Liver (tissue), 9 donors: ENCODE results near the gene NKAIN2. TPM values are rescaled to one million over a fixed set of nuclear protein-coding genes. Genes with fewer than 3 reads are reported as not detected.

Experiments used
- DNase-seq: peaks from one replicate; pipeline ENCODE4 v3.0.0-alpha.2; 2017; ENCODE audit warnings: low spot score
- H3K27ac ChIP-seq, 2 donors: one replicate each; pipeline ENCODE4 v1.7.0; 2013; ENCODE audit warnings: inconsistent platforms in 2 of 2, low read length in 2 of 2, control low read depth in 1 of 2, low read depth in 1 of 2, mild to moderate bottlenecking in 1 of 2
- H3K27me3 ChIP-seq, 4 donors: one replicate each; pipeline versions ENCODE4 v1.6.1 to v1.7.0; 2013; ENCODE audit warnings: low read length in 3 of 4, inconsistent platforms in 1 of 4, mild to moderate bottlenecking in 1 of 4, moderate library complexity in 1 of 4; ENCODE audit not compliant: control insufficient read depth in 4 of 4, insufficient read depth in 4 of 4
- H3K36me3 ChIP-seq, 4 donors: one replicate each; pipeline versions ENCODE4 v1.6.1 to v1.7.0; 2013; ENCODE audit warnings: low read length in 3 of 4, mild to moderate bottlenecking in 3 of 4, low read depth in 1 of 4, moderate library complexity in 1 of 4; ENCODE audit not compliant: control insufficient read depth in 4 of 4, insufficient read depth in 3 of 4
- H3K4me1 ChIP-seq, 4 donors: one replicate each; pipeline versions ENCODE4 v1.6.1 to v1.7.0; 2013; ENCODE audit warnings: low read length in 3 of 4, mild to moderate bottlenecking in 3 of 4, moderate library complexity in 1 of 4; ENCODE audit not compliant: control insufficient read depth in 4 of 4, insufficient read depth in 4 of 4
- H3K4me3 ChIP-seq, 3 donors: one replicate each; pipeline versions ENCODE4 v1.6.1 to v1.7.0; 2013; ENCODE audit warnings: low read length in 3 of 3, control low read depth in 1 of 3, low read depth in 1 of 3, mild to moderate bottlenecking in 1 of 3
- H3K9ac ChIP-seq, 2 donors: one replicate each; pipeline ENCODE4 v1.7.0; 2013; ENCODE audit warnings: low read length in 2 of 2, mild to moderate bottlenecking in 2 of 2, moderate library complexity in 2 of 2, control low read depth in 1 of 2, low read depth in 1 of 2
- H3K9me3 ChIP-seq, 4 donors: one replicate each; pipeline versions ENCODE4 v1.6.1 to v1.7.0; 2013; ENCODE audit warnings: low read length in 3 of 4; ENCODE audit not compliant: control insufficient read depth in 4 of 4
- CTCF ChIP-seq: fragments of 150-350 bp; IDR thresholded peaks from 2 replicates; pipeline ENCODE4 v1.5.1; 2017; ENCODE audit warnings: improper control_type of control experiment, low read depth, low read length; ENCODE audit not compliant: missing input control
- EGR1 ChIP-seq, 2 donors: IDR thresholded peaks; 2 replicates each; pipeline ENCODE4 v1.6.1; 2016 to 2018; ENCODE audit warnings: antibody characterized with exemption in 2 of 2, low read depth in 2 of 2
- FOXA2 ChIP-seq: IDR thresholded peaks from 2 replicates; pipeline ENCODE4 v1.6.1; 2016; ENCODE audit warnings: antibody characterized with exemption
- GABPA ChIP-seq, 2 donors: IDR thresholded peaks in 1 of 2; conservative IDR thresholded peaks in 1 of 2; 2 replicates each; pipeline ENCODE4 v1.6.1; 2016; ENCODE audit warnings: antibody characterized with exemption in 2 of 2, mild to moderate bottlenecking in 1 of 2, moderate library complexity in 1 of 2
- HNF4A ChIP-seq, 2 donors: conservative IDR thresholded peaks; 2 replicates each; pipeline ENCODE4 v1.6.1; 2016; ENCODE audit warnings: antibody characterized with exemption in 2 of 2, mild to moderate bottlenecking in 2 of 2
- JUND ChIP-seq, 2 donors: IDR thresholded peaks; 2 replicates each; pipeline ENCODE4 v1.6.1; 2016; ENCODE audit warnings: antibody characterized with exemption in 2 of 2
- NR2F2 ChIP-seq: IDR thresholded peaks from 2 replicates; pipeline ENCODE4 v1.6.1; 2016; ENCODE audit warnings: antibody characterized with exemption
- RAD21 ChIP-seq, 2 donors: IDR thresholded peaks; 2 replicates each; pipeline ENCODE4 v1.6.1; 2016; ENCODE audit warnings: antibody characterized with exemption in 2 of 2, mild to moderate bottlenecking in 2 of 2
- REST ChIP-seq: IDR thresholded peaks from 2 replicates; pipeline ENCODE4 v1.6.1; 2016; ENCODE audit warnings: antibody characterized with exemption, mild to moderate bottlenecking
- RXRA ChIP-seq, 2 donors: IDR thresholded peaks; 2 replicates each; pipeline ENCODE4 v1.6.1; 2017 to 2018; ENCODE audit warnings: antibody characterized with exemption in 2 of 2, mild to moderate bottlenecking in 1 of 2
- SP1 ChIP-seq: IDR thresholded peaks from 2 replicates; pipeline ENCODE4 v1.6.1; 2018; ENCODE audit warnings: antibody characterized with exemption, mild to moderate bottlenecking
- TAF1 ChIP-seq: conservative IDR thresholded peaks from 2 replicates; pipeline ENCODE4 v1.6.1; 2016; ENCODE audit warnings: antibody characterized with exemption, mild to moderate bottlenecking
- YY1 ChIP-seq: IDR thresholded peaks from 2 replicates; pipeline ENCODE4 v1.6.1; 2016; ENCODE audit warnings: antibody characterized with exemption, mild to moderate bottlenecking
- ZBTB33 ChIP-seq: IDR thresholded peaks from 2 replicates; pipeline ENCODE4 v1.6.1; 2016; ENCODE audit warnings: antibody characterized with exemption
- WGBS: extraction: QIAGEN DNeasy Blood & Tissue Kit; methylation state at CpG from one replicate; pipeline ENCODE4 v1.1.7; 2013; 5-methylcytosine and 5-hydroxymethylcytosine counted together
- polyA plus RNA-seq, 2 donors: library from polyadenylated mRNA; stranded (reverse) in 1 of 2; unstranded in 1 of 2; fragments of 200-250 nt in 1 of 2; fragments of >200 nt in 1 of 2; fragmentation: Nextera tagmentation in 1 of 2; extraction: Ambion mirVana in 1 of 2; gene quantifications; one replicate each; pipeline versions ENCODE4 v1.2.1 to v1.2.3, GENCODE V29; 2013 to 2015
- total RNA-seq, 2 donors: library from RNA; depleted of rRNA; stranded (reverse); fragments of >200 nt; gene quantifications; one replicate each; pipeline ENCODE4 v1.2.3, GENCODE V29; 2014
- donor health status: healthy.
- donor health status: healthy.
- donor health status: healthy.
- donor health status: healthy.
- donor health status: healthy.

NKAIN2 gene
- total and polyA plus RNA-seq, 4 donors, result 0.05 to 0.14 TPM; not detected in 2

GRCh38 chr6:124324237-124324636 is 520.6 kb downstream of the NKAIN2 start:
- DNase-seq, result no peak
- TF ChIP-seq JUND (IDR thresholded peaks at IDR 0.05) (no peak), RXRA (IDR thresholded peaks at IDR 0.05) (no peak), RAD21 (IDR thresholded peaks at IDR 0.05) (no peak), FOXA2 (no peak), ZBTB33 (no peak), YY1 (no peak)
- Histone ChIP-seq H3K27ac (no peak overlapping the region), H3K9ac (no peak overlapping the region), H3K4me1 (no peaks in the 10 kb centered on the region), H3K4me3 (no peak overlapping the region), H3K9me3 (no peaks in the 10 kb centered on the region), H3K27me3 (peaks cover 0 to 3% (median 0%) of the 10 kb centered on the region in 4 donors), H3K36me3 (no peaks in the 10 kb centered on the region)

- H3K9ac ChIP-seq, result no peak overlapping the region
- no peaks in the 10 kb centered on the region for H3K9me3 ChIP-seq
- no peak overlapping the region for H3K4me3 ChIP-seq
- H3K36me3 ChIP-seq, result no peaks in the 10 kb centered on the region
- no peaks in the 10 kb centered on the region for H3K4me1 ChIP-seq
- WGBS, result 46% methylated on average over 1 of the region's 1 CpG
- TF ChIP-seq TAF1, result no peak
- no peak for TF ChIP-seq REST
- TF ChIP-seq EGR1 (IDR thresholded peaks at IDR 0.05; ENCODE audit: low read depth in 2 of 2), result no peak
- no peak for TF ChIP-seq RAD21 (IDR thresholded peaks at IDR 0.05)
- TF ChIP-seq SP1, result no peak
- TF ChIP-seq FOXA2, result no peak
- no peak for TF ChIP-seq ZBTB33
- TF ChIP-seq YY1, result no peak
- TF ChIP-seq GABPA (IDR thresholded peaks at IDR 0.05 in 1 of 2, conservative IDR thresholded peaks at IDR 0.05 in 1 of 2), result no peak
- TF ChIP-seq HNF4A (conservative IDR thresholded peaks at IDR 0.05), result no peak
- no peak for TF ChIP-seq NR2F2
- no peak for TF ChIP-seq CTCF
- no peak for TF ChIP-seq JUND (IDR thresholded peaks at IDR 0.05)
- H3K27ac ChIP-seq, result no peak overlapping the region
- H3K27me3 ChIP-seq, result peaks cover 0 to 3% (median 0%) of the 10 kb centered on the region in 4 donors
- no peak for DNase-seq
Measured at GRCh38 chr6:124330197-124330596, 526.5 kb downstream of the NKAIN2 start.
